ENCODE measurements around the gene CFAP61.
A peak's percentile ranks its signal among the peaks of the same experiment; 100 is the strongest.
"Not testable (repeated sequence)": the region's sequence is repeated elsewhere in the genome, so short reads cannot be mapped to it uniquely, and the experiment has no call there.

CFAP61 gene

DNA sequence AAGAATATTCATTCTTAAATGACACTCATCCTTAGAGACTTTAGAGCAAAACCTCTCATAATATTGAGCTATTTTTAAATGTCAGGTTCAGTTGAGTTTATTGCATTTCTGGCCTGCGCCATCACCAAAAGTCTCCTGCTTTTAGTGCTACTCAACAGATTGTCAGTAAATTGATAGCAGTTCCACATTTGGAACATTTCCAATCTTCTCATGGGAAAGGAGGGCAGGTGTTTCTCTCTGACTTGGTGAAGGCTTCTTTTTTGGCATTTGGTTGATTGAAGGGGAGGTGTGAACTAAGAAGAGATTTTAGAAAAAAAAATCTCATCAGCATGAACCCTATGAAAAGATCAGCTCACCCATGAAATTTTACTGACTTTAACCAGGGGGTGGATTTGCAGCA is 189.6 kb downstream of the CFAP61 start:
- DNase-seq, result peak; percentile 58

GRCh38 chr20:20244384-20244783 is 192.1 kb downstream of the CFAP61 start:
- not testable (repeated sequence) for DNase-seq

- DNase-seq, result no peak
Observed at GRCh38 chr20:20246996-20247633, 194.8 kb downstream of the CFAP61 start.

DNA sequence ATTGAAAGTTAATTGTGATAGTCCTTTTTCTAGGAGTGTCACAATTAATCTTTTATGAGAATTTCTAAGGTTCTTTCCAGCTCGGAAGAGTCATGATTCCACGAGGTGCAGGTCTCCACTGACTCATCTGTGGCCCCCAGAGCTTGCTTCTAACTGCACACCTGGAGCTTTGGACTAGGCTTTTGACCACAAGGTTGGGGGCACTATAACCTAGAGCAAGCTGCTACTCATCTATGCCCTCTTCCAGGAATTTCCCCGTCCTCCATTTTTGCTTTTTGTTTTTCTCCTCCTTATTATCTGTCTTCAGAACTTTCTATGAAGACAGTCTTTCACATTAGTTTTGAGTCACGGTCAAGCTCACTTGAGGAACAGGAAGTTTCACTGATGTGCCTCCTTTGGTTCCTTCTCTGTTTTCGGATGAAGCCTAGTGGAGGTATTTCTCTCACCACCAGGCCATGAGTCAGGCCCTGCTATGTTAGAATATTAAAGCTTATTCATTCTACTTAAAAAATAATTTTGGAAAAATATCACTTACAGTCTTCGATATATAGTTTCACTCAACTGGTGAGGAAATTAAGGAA is 196.4 kb downstream of the CFAP61 start:
- no peak for DNase-seq

- no peak for DNase-seq
Observed at GRCh38 chr20:20251317-20251716, 199.0 kb downstream of the CFAP61 start.

DNA sequence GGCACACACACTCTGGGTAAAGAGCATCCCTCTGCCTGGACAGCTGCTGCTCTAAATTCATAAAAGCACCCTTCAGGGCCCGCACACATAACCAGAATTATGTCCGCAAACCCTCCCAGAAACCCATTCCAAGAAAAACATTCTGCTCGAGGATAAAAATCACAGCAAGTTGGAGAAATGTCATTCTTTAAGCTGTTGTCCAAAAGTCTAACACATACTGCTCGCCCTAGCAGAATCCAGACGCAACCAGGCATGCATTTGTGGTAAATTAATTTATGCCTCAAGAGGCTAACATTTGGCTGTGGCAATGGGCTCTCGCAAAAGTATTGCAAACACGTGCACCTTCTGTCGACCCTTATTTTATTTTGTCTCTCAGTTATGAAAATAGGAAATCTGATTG is 199.5 kb downstream of the CFAP61 start:
- DNase-seq, result no peak

DNA sequence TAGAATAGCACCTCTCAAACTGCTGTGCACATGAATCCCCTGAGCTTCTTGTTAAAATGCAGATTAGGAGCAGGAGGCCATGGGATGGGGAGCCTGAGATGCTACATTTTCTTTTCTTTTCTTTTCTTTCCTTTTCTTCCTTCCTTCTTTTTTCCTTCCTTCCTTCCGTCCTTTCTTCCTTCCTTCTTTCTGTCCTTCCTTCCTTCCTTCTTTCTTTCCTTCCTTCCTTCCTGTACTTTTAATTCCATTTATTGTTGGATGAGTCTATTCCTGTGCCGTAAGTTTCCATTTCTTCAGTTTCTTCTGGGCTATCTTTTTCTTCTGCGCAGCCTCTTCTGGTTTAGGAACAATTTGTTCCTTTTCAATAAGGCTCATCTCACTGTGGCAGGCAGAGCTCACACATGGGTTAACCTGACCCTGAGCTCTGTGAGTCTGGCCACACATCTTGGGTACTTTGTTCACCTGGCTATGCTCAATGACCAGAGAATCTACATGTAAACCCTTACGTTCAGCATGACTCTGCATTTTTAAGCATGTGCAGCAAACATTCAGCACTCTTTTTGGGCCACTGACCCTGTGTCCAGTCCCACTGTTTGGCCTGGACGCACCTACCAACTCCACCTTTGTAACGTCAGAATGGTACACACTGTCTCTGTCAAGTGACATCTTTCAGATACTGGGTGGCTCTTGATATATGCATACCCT is 200.9 kb downstream of the CFAP61 start:
- DNase-seq, result no peak

- no peak for DNase-seq
Observed at GRCh38 chr20:20253744-20254330, 201.5 kb downstream of the CFAP61 start.

GRCh38 chr20:20255099-20255498 is 202.8 kb downstream of the CFAP61 start:
- no peak for DNase-seq

DNA sequence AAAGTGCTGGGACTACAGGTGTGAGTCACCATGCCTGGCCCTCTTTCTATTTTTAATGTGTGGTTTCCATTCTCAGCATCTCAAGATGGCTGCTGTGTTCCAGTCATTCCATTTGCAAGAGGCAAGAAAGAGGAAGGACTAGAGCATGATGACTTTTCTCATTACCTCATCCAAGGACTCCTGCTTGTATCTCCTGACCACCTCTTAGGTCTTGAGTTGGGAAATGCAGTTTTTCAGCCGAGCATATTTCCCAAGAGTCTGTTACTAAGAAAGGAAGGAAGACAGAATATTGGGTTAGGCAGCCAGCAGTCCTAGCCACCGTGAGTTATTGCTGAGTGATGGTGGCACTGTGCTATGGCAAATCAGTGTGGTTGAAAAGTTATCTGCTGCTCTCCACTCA is 207.2 kb downstream of the CFAP61 start:
- DNase-seq, result no peak

GRCh38 chr20:20261159-20261558 is 208.8 kb downstream of the CFAP61 start:
- no peak for DNase-seq

DNA sequence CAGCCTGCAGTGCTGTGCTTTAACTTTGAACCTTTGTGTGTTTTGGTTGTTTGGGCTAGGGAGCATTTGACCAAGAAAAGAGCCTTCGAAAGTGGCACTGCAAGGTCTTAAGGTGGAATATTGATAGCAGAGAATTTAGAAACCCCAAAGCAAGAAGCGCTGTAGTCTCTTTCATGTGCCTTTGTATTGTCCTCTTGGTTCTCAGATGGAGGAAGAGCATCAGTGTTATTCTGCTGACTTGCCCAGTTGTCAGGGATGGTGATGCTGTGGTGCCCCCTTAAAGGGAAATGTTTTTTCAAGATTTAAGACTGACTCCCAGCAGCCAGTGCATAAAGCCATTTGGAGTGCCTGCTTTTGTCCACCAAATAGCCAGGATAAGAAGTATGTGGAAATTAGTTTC is 212.9 kb downstream of the CFAP61 start:
- DNase-seq, result no peak

DNA sequence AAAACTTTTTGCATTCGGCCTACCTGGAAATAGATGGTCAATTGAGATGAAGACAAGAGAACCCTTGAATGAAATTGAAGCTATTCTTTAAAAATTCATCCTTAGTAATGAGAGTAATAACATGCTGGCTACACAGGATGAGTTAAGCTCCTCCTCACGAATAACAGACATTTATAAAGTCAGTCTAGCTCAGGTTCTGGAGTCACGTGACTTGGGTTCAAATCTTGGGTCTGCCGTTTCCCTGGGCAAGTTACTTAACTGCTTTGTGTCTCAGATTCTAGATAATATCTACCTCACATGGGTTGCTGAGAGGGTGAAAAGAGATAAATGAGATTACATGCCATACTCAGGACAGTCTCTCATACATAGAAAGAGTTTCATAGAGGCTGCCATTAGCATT is 214.2 kb downstream of the CFAP61 start:
- DNase-seq, result no peak

- DNase-seq, result peak; percentile 66
Observed at GRCh38 chr20:20267685-20268370, 215.5 kb downstream of the CFAP61 start.

DNA sequence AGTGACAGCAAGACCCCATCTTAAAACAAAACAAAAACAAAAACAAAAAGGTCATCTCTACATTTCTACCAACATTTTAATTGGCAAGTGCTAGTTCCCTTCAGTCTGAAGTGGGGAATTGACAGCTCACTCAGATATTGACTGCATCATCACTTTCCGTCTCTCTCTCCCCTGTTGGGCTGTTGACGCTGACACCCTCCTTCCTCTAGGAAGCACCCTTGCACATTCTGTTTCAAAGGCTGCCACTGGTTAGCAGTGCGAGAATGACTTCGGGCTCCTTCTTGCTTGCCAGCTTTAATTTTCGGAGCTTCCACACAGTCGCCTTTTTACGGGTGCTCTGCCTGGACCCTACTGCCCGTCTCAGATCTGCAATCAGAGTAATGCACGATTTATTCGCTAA is 218.9 kb downstream of the CFAP61 start:
- DNase-seq, result no peak

DNA sequence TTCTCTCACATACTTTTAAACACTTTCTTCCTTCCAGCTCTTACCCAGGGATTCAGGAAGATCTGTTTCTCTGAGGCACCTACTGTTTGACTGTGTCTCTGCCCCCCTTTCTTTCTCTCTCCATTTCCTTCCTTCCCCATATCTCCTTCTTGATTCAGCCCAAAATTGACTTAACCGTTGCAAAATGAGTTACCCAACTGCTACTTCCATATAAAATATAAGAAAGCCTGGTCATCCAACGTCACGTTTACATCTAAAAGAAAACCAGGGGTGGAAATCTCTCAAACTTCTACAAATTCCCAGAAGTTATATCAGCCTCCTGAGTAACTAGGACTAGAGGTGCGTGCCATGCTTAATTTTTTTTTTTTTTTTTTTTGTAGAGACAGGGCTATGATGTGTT is 220.4 kb downstream of the CFAP61 start:
- no peak for DNase-seq

DNA sequence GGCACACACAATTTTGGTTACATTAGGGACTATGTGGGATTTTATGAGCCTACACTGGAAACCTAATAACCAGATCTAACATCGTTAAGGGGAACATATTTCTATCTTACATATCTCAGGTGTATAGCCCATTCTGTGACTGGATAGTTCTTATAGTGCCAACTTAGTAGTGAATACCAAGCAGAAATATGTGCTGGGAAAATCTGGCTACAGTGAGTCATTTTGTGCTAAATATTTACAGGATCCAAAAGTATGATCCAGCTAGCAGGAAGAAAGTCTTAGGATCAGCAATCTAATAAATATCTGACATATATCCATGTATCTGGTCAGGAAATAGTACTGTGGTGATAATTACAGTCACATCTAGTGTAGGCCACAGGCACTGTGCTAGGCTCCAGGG is 221.0 kb downstream of the CFAP61 start:
- no peak for DNase-seq

- DNase-seq, result no peak
Observed at GRCh38 chr20:20274821-20275220, 222.5 kb downstream of the CFAP61 start.

GRCh38 chr20:20275636-20276035 is 223.3 kb downstream of the CFAP61 start:
- no peak for DNase-seq

DNA sequence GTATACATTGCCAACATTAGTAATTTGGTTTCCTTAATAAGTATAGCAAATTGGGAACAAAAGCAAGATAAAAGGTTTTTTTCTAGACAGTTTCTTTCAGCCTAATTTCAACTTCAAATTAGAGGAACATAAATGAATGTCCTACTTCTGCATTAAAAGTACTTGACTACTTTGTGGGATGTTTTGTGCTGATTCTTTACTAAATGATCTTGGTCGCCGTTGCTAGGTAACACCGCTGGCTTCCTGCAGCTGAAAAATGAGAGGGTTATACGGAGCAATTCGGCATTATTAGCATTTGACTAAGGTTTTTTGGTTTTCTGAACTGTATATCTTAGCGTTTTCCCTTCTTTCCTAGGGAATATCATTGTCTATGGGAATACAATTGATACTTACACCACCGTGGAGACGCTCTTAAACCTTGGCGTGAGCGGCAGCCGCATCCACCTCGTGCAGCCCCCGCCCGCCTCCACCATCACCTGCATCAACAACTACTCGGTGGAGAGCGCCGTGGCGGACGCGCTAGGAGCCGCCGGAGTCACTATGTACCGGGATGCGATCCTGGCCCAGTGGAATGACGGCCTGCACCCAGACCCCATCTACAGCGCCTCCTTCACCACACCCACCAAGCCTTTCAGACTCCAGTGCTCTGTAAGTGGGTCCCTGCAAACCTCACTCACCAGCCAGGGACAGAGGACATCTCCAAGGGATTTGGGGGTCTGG is 224.6 kb downstream of the CFAP61 start:
- no peak for DNase-seq

DNA sequence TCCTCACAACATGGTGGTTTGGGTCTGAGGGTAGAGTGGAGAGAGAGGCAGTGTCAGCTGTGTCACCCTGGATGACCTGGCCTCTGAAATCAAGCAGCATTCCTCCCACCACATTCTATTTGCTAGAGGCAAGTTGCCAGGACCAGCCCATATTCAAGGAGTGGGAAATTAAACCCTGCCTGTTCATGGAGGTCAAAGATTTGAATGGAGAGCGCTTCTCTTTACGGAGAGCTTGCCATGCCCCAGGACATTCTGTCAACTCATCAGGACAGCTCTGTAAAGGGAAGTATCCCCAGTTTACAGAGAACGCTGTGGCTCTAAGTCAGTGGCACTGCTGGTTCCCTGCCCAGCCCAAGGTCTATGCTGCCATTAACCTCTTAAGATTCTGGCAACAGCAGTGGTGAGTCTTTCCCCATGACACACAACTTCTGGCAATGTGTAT is 225.6 kb downstream of the CFAP61 start:
- no peak for DNase-seq

DNA sequence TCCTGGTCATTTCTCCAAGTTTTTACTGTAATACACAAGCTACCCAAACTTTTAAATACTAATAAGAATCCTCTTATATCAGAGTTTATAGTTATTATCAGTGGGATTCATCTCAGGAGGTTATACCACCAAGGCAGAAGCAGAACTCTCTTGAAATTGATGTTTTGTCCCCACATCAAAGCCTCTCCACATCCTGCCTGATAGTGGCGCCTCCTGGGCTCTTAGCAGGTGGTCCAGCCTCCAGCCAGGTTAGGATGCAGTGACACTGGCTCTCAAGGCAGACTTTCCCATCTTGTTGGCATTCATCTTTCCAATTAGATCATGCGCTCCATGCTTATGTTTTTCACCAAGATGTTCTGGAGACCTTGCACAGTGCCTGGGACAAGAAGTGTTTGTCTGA is 233.7 kb downstream of the CFAP61 start:
- no peak for DNase-seq

- DNase-seq, result no peak
Observed at GRCh38 chr20:20289331-20289730, 237.0 kb downstream of the CFAP61 start.

Data from NCI-H1436 (cell line).